ENCODE measurements around the gene NDNF.

DNA sequence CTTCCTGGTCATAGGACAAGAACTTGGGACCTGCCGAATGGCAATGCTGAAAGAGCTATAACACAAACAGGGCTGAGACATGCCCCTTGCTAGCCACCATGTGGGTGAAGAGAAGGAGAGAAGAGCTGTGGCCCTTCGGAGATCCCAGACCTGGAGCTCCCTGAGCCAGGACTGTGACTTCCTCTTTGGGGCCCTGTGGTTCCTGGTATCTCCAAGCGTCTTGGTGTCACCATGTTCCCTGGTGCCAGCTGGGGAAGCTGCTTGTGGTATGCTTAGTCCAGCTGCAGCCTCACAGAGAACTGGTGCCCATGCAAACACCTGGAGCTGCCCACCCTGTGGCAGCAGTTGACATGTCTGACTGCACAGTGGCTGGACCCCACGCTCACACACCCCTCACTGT is 68.5 kb downstream of the NDNF start:
- TF ChIP-seq, protein P1, sequence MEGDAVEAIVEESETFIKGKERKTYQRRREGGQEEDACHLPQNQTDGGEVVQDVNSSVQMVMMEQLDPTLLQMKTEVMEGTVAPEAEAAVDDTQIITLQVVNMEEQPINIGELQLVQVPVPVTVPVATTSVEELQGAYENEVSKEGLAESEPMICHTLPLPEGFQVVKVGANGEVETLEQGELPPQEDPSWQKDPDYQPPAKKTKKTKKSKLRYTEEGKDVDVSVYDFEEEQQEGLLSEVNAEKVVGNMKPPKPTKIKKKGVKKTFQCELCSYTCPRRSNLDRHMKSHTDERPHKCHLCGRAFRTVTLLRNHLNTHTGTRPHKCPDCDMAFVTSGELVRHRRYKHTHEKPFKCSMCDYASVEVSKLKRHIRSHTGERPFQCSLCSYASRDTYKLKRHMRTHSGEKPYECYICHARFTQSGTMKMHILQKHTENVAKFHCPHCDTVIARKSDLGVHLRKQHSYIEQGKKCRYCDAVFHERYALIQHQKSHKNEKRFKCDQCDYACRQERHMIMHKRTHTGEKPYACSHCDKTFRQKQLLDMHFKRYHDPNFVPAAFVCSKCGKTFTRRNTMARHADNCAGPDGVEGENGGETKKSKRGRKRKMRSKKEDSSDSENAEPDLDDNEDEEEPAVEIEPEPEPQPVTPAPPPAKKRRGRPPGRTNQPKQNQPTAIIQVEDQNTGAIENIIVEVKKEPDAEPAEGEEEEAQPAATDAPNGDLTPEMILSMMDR (conservative IDR thresholded peaks at IDR 0.05; ENCODE audit: low read depth, low read length): no peak
- no peak for TF ChIP-seq EZH2 (IDR thresholded peaks at IDR 0.05; ENCODE audit: low read length, unreplicated experiment)
- no peak for TF ChIP-seq EZH2phosphoT487 (IDR thresholded peaks at IDR 0.05; ENCODE audit: borderline replicate concordance, low read length)
